K562 (cell line): ENCODE data around the gene COL23A1. TPM values are rescaled to one million over a fixed set of nuclear protein-coding genes. Genes with fewer than 3 reads are reported as not detected.
A peak's percentile ranks its signal among the peaks of the same experiment; 100 is the strongest.

Experiments used
- CREBBP ChIP-seq: IDR thresholded peaks from one replicate; pipeline ENCODE4 v1.6.1; 2012; ENCODE audit warnings: low read depth, mild to moderate bottlenecking, control low read depth, inconsistent platforms, low read length
- HNRNPK ChIP-seq: fragments of 200-400 bp; formaldehyde crosslinking; IDR thresholded peaks from one replicate; pipeline ENCODE4 v1.6.1; 2018; ENCODE audit warnings: mild to moderate bottlenecking, low read depth, low read length; ENCODE audit not compliant: poor library complexity, severe bottlenecking
- NCOA4 ChIP-seq: fragments of 450-650 bp; IDR thresholded peaks from 2 replicates; pipeline ENCODE4 v1.6.1; 2018; ENCODE audit warnings: mild to moderate bottlenecking; ENCODE audit not compliant: partially characterized antibody
- NFRKB ChIP-seq: fragments of 450-650 bp; IDR thresholded peaks from 2 replicates; pipeline ENCODE4 v1.6.1; 2016; ENCODE audit warnings: low read depth
- PCBP1 ChIP-seq: fragments of 200-400 bp; formaldehyde crosslinking; IDR thresholded peaks from 2 replicates; pipeline ENCODE4 v1.6.1; 2018; ENCODE audit warnings: mild to moderate bottlenecking, low read depth, low read length; ENCODE audit not compliant: poor library complexity, severe bottlenecking
- PML ChIP-seq: IDR thresholded peaks from 2 replicates; pipeline ENCODE4 v1.6.1; 2012; ENCODE audit warnings: low read length, inconsistent platforms
- TAF1 ChIP-seq: IDR thresholded peaks from 2 replicates; pipeline ENCODE4 v1.6.1; 2011; ENCODE audit warnings: mild to moderate bottlenecking, low read length, moderate library complexity; ENCODE audit not compliant: insufficient read depth, control insufficient read depth, severe bottlenecking; ENCODE audit errors: extremely low read depth
- TAF9B ChIP-seq: fragments of 450-650 bp; IDR thresholded peaks from 2 replicates; pipeline ENCODE4 v1.6.1; 2018; ENCODE audit warnings: mild to moderate bottlenecking; ENCODE audit not compliant: partially characterized antibody
- TCF7 ChIP-seq: sonication (generic); IDR thresholded peaks from 2 replicates; pipeline ENCODE4 v1.6.1; 2016; ENCODE audit warnings: antibody characterized with exemption, borderline replicate concordance
- ZNF12 ChIP-seq: sonication (generic); formaldehyde crosslinking; IDR thresholded peaks from 2 replicates; pipeline ENCODE4 v1.4.0; 2020; ENCODE audit warnings: mild to moderate bottlenecking, missing genetic modification reagents
- ZNF384 ChIP-seq: IDR thresholded peaks from 2 replicates; pipeline ENCODE4 v1.6.1; 2012; ENCODE audit warnings: low read depth, low read length, improper control_type of control experiment
- polyA plus RNA-seq, 8 experiments: library from polyadenylated mRNA; depleted of rRNA in 4 of 8; stranded (reverse) in 5 of 8; unstranded in 3 of 8; fragments of >200 nt; fragmentation: Nextera tagmentation in 2 of 8; fragmentation: Illumina TruSeq in 1 of 8; extraction: Ambion mirVana in 2 of 8; extraction: Trizol in 1 of 8; gene quantifications; 2 replicates each; pipeline versions ENCODE4 v1.2.1 to v1.2.3, GENCODE V29; 2011 to 2014; ENCODE audit warnings: inconsistent platforms in 1 of 8, missing spikeins in 1 of 8
- total RNA-seq, 7 experiments: library from RNA; depleted of rRNA in 6 of 7; stranded (reverse); fragments of >200 nt in 6 of 7; fragmentation: Illumina TruSeq in 2 of 7; extraction: Trizol in 2 of 7; gene quantifications; 2 replicates each; pipeline versions ENCODE4 v1.2.1 to v1.2.3, GENCODE V29; 2011 to 2021; ENCODE audit warnings: low replicate concordance in 1 of 7
- TF ChIP-seq, protein P1 (sequence below): fragments of 250-450 bp; sonication (Bioruptor Pico); IDR thresholded peaks from 2 replicates; pipeline ENCODE4 v1.8.0; 2022; ENCODE audit warnings: moderate library complexity, mild to moderate bottlenecking, inconsistent platforms
- TF ChIP-seq, protein P2 (sequence below): sonication (generic); formaldehyde crosslinking; IDR thresholded peaks from 2 replicates; pipeline ENCODE4 v1.5.0; 2020; ENCODE audit warnings: missing genetic modification reagents
- TF ChIP-seq, protein P3 (sequence below): fragments of 150-350 bp; IDR thresholded peaks from 2 replicates; pipeline ENCODE4 v1.6.1; 2014; ENCODE audit warnings: low read depth, mild to moderate bottlenecking, low read length, borderline replicate concordance
- TF ChIP-seq, protein P4 (sequence below): sonication (generic); formaldehyde crosslinking; IDR thresholded peaks from 2 replicates; pipeline ENCODE4 v1.8.1; 2023; ENCODE audit warnings: mild to moderate bottlenecking, missing genetic modification reagents, moderate library complexity
- TF ChIP-seq, protein P5 (sequence below): IDR thresholded peaks from 3 replicates; pipeline ENCODE4 v1.6.1; 2011; ENCODE audit warnings: borderline replicate concordance, mild to moderate bottlenecking, moderate library complexity; ENCODE audit not compliant: insufficient read length; ENCODE audit errors: extremely low read depth

The COL23A1 gene
- total and polyA plus RNA-seq, 9 of the 15 experiments (the other 6 are each of a cell fraction or from before 2014, with no cell fraction given) = 0.09 TPM; not detected in 8

DNA sequence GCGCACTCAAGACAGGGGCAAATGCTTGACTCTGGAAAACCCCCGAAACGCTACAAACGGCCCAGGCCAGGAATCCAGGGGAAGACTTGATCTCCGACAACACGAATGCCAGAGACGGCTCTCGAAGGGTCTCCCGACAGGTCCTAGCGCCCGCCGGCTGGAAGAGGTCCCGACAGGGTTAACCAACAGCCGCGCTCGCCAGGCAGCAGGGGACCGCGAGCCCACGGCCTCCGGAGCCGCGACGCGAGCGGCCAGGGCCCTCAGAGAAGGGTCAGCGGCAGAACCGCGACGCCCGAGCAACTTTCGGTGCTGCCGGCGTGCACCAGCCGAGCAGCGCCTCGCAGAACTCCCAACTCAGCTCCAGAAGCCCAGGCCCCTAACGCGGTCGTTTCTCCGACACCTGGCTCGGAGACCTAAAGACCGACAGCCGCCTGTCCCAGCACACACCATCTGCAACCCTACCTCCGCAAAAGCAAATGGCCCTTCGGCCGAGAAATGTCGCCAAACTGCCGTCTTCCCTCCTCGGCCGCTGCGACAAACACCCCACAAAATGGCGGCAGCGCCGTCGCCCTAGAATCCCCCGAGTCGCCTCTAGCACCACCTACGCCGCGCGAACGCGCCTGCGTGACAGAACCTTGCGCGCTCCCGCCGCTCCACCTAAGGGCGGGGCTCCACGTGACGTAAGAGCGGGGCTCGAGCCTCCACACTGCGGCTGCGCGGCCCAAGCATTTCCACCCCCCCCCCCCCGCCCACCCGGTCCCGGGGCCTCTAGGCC lies 36.5 kb upstream of the COL23A1 start, which contains the start of gene CLK4 (continued):
- TF ChIP-seq, protein P1, sequence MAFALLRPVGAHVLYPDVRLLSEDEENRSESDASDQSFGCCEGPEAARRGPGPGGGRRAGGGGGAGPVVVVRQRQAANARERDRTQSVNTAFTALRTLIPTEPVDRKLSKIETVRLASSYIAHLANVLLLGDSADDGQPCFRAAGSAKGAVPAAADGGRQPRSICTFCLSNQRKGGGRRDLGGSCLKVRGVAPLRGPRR (CRISPR knock-in tag) = no peak
- peak; percentile 78 for TF ChIP-seq ZNF12 (CRISPR knock-in tag)
- peak; percentile 79 for TF ChIP-seq TAF1
- TF ChIP-seq, protein P2, sequence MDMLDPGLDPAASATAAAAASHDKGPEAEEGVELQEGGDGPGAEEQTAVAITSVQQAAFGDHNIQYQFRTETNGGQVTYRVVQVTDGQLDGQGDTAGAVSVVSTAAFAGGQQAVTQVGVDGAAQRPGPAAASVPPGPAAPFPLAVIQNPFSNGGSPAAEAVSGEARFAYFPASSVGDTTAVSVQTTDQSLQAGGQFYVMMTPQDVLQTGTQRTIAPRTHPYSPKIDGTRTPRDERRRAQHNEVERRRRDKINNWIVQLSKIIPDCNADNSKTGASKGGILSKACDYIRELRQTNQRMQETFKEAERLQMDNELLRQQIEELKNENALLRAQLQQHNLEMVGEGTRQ = peak; percentile 90
- TF ChIP-seq CREBBP = no peak
- TF ChIP-seq HNRNPK = peak; percentile 74
- TF ChIP-seq, protein P3, sequence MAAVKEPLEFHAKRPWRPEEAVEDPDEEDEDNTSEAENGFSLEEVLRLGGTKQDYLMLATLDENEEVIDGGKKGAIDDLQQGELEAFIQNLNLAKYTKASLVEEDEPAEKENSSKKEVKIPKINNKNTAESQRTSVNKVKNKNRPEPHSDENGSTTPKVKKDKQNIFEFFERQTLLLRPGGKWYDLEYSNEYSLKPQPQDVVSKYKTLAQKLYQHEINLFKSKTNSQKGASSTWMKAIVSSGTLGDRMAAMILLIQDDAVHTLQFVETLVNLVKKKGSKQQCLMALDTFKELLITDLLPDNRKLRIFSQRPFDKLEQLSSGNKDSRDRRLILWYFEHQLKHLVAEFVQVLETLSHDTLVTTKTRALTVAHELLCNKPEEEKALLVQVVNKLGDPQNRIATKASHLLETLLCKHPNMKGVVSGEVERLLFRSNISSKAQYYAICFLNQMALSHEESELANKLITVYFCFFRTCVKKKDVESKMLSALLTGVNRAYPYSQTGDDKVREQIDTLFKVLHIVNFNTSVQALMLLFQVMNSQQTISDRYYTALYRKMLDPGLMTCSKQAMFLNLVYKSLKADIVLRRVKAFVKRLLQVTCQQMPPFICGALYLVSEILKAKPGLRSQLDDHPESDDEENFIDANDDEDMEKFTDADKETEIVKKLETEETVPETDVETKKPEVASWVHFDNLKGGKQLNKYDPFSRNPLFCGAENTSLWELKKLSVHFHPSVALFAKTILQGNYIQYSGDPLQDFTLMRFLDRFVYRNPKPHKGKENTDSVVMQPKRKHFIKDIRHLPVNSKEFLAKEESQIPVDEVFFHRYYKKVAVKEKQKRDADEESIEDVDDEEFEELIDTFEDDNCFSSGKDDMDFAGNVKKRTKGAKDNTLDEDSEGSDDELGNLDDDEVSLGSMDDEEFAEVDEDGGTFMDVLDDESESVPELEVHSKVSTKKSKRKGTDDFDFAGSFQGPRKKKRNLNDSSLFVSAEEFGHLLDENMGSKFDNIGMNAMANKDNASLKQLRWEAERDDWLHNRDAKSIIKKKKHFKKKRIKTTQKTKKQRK = no peak
- TF ChIP-seq TCF7 = 0 out of 2 replicates have a peak, but pooled peaks have one; percentile 45
- peak; percentile 81 for TF ChIP-seq TAF9B
- peak; percentile 8 for TF ChIP-seq NCOA4
- peak; percentile 63; the same call in 1 of the 2 replicates for TF ChIP-seq PML
- TF ChIP-seq, protein P4, sequence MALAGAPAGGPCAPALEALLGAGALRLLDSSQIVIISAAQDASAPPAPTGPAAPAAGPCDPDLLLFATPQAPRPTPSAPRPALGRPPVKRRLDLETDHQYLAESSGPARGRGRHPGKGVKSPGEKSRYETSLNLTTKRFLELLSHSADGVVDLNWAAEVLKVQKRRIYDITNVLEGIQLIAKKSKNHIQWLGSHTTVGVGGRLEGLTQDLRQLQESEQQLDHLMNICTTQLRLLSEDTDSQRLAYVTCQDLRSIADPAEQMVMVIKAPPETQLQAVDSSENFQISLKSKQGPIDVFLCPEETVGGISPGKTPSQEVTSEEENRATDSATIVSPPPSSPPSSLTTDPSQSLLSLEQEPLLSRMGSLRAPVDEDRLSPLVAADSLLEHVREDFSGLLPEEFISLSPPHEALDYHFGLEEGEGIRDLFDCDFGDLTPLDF (CRISPR knock-in tag) = peak; percentile 63; the same call in 1 of the 2 replicates
- TF ChIP-seq PCBP1 = peak; percentile 90
- TF ChIP-seq NFRKB = peak; percentile 97
- TF ChIP-seq, protein P5, sequence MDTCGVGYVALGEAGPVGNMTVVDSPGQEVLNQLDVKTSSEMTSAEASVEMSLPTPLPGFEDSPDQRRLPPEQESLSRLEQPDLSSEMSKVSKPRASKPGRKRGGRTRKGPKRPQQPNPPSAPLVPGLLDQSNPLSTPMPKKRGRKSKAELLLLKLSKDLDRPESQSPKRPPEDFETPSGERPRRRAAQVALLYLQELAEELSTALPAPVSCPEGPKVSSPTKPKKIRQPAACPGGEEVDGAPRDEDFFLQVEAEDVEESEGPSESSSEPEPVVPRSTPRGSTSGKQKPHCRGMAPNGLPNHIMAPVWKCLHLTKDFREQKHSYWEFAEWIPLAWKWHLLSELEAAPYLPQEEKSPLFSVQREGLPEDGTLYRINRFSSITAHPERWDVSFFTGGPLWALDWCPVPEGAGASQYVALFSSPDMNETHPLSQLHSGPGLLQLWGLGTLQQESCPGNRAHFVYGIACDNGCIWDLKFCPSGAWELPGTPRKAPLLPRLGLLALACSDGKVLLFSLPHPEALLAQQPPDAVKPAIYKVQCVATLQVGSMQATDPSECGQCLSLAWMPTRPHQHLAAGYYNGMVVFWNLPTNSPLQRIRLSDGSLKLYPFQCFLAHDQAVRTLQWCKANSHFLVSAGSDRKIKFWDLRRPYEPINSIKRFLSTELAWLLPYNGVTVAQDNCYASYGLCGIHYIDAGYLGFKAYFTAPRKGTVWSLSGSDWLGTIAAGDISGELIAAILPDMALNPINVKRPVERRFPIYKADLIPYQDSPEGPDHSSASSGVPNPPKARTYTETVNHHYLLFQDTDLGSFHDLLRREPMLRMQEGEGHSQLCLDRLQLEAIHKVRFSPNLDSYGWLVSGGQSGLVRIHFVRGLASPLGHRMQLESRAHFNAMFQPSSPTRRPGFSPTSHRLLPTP = no peak
- no peak for TF ChIP-seq ZNF384
